ENCODE results near the gene FAM193B.
"Not testable (repeated sequence)": the region's sequence is repeated elsewhere in the genome, so short reads cannot be mapped to it uniquely, and the experiment has no call there.

GRCh38 chr5:177559446-177559941 is 5.1 kb upstream of the FAM193B start:
- not testable (repeated sequence) for TF ChIP-seq POLR2A (IDR thresholded peaks at IDR 0.05)
- TF ChIP-seq, protein P1, sequence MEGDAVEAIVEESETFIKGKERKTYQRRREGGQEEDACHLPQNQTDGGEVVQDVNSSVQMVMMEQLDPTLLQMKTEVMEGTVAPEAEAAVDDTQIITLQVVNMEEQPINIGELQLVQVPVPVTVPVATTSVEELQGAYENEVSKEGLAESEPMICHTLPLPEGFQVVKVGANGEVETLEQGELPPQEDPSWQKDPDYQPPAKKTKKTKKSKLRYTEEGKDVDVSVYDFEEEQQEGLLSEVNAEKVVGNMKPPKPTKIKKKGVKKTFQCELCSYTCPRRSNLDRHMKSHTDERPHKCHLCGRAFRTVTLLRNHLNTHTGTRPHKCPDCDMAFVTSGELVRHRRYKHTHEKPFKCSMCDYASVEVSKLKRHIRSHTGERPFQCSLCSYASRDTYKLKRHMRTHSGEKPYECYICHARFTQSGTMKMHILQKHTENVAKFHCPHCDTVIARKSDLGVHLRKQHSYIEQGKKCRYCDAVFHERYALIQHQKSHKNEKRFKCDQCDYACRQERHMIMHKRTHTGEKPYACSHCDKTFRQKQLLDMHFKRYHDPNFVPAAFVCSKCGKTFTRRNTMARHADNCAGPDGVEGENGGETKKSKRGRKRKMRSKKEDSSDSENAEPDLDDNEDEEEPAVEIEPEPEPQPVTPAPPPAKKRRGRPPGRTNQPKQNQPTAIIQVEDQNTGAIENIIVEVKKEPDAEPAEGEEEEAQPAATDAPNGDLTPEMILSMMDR (IDR thresholded peaks at IDR 0.05) = not testable (repeated sequence)
